Cortex of kidney (tissue), 1 donor: ENCODE measurements around the gene BRF1.

Experiments used
- DNase-seq: peaks from one replicate; lab custom pipeline; 2025; lab: John Stamatoyannopoulos, UW

BRF1 gene

DNA sequence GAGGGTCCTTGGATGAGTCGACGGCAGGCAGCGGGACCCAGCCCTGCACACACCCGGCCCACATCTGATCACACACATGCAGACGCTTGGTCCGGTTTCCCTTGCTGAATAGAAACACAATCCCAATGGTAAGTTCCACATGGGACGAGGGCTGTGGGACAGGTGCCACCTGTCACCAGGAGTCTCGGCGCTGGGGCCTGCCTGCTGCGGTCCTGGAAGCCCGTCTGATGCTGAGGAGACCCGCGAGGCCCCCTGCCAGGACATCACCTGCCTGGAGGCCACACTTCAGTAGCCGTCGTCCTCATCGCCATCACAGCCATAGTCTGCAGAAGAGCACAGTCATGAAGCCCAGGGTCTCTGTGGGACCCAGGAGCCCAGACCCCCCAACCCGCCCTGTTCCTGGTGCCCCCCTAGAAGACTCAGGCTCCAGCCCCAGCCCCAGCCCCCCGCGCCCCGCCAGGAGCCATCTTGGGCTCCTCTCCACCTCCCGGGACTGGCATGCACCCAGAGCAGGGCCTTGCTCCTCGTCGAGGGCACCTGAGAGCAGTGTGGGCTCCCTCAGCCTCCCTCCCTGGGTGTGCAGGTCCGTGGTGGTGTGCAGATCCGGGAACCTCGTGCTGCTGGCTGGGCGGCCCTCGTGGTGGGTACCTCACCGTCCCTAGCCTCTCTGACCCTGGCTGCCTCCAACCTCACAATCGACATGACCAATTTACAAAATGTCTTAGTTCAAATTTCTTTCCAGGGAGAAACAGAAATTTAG is 90.4 kb downstream of the BRF1 start:
- DNase-seq, result no peak

DNA sequence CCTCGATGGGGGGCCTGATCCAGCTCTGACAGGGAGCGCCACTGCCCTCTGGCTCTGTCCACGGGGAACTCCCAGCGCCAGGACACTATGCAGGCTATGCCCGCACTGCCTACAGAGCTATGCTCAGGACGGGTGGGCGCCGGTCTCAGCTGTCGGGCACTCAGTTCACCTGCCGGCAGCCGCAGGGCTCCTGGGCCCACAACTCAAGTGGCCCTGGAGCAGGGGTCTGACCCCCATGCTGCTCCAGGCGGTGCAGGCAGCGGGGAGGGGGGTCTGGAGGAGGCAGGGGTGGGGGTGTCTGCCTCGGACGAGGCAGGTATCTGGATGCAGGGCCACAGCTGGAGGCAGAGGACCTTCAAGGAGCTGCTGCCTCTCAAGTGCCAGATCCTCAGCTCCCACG is 91.2 kb downstream of the BRF1 start:
- no peak for DNase-seq

DNA sequence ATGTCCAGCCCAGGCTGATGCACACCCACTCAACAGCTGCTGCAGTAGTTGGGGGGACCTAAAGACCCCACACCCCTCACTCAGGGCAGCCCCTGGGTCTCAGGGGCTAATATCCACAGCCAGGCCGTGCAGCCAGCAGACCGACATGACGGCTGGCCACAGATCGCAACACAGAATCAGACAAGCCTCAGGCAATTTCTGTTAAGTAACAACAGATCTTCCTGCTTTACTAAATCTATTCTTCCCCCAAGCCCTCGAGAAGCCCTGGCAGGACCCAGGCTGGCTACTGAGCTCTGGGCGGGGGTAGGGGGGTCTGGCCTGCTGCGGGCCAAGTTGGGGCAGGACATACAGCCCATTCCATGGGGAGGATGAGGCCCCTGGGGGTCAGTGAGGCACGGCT is 91.7 kb downstream of the BRF1 start:
- no peak for DNase-seq

DNA sequence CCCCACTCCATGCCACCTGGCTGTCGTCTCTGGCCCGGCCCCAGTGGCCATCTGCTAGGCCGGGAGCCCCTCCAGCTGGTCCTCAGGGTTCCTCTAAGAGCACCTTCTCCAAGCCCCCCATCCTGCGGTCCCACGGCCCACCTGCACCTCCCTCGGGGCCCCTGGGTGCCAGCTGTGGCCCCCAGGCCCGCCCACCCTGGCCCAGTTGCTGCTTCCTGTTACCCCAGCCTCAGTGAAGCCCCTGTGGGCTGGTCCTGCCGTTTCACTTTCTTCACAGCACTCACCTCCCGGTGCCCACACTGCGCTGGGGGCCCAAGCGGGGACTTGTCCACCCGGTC is 92.1 kb downstream of the BRF1 start:
- DNase-seq, result no peak

DNA sequence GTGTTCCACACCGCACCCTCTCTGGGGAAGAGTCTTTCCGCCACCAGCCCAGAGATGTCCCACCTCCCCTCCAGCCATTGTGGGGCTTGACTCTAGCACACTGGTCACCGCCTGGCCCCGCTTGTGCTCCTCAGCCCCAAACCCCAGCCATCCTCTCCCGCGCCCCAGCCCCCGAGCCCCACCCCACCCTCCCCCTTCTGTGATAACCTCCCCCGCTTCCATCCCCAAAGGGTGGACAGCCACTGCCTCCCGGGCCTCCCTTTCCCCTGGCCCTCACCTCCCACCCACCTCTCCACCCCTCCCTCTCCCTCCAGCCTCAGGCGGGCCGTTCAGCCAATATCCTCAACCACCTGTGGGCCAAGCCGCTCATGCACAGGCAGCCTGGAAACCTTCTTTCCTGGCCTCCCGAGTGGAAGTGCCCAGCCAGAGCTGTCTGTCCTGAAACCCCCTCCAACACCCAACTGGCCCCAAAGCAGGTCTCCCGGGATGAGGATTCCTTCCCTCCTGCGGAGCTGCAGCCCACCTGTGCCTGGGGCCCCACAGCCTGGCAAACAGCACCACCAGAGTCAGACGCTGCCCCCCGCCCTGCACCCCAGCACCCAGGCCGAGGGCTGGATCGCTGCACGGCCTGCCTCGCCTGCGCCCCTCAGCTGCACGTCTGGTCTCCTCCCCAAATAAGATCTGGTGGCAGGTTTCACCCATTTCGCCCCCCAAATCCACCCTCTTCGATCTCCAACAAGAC is 92.6 kb downstream of the BRF1 start:
- no peak for DNase-seq

DNA sequence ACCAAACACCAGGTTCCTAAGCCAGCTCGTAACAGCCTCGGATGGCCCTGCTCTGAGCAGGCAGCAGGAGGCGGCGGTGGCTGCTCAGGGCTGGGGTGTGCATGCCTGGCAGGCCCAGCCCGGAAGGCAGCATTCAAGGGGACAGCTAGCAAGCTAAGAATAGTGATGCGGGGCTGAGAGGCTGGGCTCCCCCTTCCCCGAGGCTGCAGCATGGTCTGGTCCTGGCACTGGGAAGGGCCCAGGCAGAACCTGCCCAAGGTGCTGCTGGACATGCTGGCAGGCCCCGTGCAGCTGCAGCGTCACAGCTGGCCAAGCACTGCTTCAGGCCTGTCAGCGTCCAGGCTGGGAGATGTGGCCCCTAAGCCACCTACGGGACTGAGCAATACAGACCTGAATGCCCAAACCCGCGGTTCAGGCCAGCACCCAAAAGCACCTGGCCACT is 93.3 kb downstream of the BRF1 start:
- DNase-seq, result no peak

DNA sequence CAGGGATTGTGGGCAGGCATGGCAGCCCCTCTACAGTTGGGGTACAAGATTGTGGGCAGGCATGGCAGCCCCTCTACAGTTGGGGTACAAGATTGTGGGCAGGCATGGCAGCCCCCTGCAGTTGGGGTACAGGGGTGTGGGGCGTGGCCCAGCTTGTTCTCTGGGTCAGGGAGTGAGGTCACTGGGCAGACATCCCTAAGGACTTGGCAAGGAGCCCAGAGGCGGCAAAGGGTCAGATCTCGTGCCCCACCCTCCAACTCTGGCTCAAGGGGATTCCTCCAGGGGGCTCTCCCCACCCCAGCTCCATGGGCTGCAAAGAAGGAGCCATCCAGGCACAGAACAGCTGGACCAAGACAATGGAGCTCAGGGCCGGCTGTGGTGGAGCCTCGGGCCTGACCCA is 93.9 kb downstream of the BRF1 start:
- DNase-seq, result no peak

DNA sequence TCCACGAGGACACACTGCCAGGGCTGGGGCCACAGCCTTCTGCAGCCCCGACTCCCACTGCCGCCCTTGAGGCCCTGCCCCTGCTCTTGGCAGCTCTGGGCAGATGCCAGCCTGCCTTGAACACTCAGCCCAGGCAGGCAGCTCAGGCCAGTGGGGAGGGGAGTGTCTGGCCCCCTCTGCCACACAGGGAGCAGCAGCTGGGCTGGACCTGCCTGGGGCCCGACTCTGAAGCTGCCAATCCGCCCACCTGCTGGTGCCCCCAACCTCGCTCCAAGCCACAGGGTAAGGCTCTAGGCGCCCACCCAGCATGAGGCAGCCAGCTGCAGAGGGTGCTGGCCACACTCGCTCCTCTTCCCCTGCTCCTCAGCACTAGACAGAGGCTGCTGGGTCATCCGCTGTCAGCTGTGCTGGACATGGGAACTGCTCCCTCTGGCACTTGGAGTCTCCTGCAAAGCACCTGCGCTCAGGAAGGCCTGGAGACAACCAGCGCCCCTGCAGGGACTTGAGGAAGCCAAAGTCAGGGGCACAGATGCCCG is 95.1 kb downstream of the BRF1 start:
- DNase-seq, result no peak

DNA sequence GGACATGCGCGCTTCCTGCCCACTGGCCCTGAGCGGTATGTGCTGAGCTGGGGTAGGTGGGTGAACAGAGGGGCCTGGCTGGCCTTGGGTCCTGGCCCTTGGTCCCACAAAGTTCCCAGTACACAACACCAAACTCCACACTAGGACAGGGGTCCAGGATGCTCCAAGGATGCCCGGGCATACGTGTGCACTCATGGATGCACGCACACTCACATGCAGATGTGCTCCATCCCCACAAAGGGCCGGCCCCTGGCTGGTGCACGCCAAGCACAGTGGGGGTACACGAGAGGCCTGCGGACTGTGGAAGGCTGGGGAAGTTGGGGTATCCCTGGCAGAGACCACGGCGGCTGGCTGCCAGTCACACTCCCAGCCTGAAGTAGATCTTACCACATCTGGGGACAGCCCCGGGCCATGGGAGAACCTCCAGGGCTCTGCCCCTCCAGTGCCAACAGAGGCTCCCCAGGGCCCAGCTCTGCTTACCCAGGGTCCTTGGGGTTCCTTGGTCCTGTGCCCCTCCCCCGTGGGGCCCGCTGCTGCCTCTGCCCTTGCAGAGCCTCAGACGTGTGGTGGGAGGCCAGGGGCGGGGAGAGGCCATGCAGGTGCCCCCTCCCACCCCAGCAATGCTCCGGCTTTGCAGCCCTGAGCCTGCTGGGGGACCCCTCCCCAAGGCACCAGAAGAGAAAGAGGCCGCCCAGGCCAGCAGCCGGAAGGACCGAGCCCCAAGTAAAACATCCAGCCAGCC is 95.7 kb downstream of the BRF1 start:
- DNase-seq, result no peak

DNA sequence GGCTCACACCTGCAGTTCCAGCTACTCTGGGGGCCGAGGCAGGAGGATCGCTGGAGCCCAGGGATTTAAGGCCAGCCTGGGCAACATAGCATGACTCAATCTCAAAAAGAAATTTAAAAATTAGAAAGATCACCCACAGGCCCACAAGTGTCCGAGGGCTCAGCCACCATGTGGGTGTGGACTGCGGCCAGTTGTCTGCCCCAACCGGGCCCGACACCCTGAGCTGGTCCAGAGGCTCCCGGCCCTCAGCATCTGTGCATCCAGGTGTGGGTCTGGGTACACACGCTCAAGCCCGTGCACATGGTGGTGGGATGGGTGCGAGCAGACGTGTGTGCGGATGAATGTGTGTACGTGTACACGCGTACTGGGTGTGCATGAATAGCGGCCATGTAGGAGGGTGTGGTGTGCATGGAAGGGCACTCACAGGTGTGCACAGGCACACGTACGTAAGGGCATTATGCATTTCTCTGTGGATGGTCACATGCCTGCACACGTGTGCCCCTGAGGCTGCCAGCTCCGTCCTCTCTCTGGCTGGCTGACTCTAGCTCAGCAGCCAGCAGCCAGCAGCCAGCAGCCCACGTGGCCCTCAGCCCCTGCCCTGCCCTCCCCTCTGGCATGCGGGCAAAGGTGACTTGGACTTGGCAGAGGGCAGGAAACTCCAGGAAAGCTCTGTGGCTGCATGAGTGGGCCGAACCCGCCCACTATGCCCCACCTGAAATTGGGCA is 96.4 kb downstream of the BRF1 start:
- DNase-seq, result no peak

DNA sequence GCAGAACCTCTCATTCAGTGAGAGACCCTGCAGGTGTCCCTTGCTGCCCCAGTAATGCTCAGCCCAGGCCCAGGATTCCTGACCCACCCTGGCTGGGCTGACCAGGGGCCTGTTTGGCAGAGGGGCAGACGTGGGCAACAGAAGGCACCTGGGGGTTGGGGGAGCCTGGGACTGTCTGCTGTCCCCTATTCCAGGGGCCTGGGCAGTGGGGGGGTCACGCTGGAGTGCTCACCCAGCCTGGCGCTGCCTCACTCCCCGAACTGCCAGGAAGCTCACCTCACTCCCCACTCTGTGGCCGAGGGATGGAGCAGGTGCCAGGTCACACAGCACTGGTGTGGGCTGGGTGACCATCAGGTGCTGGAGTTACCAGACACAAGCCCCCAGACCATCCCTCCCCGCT is 97.1 kb downstream of the BRF1 start:
- DNase-seq, result no peak

DNA sequence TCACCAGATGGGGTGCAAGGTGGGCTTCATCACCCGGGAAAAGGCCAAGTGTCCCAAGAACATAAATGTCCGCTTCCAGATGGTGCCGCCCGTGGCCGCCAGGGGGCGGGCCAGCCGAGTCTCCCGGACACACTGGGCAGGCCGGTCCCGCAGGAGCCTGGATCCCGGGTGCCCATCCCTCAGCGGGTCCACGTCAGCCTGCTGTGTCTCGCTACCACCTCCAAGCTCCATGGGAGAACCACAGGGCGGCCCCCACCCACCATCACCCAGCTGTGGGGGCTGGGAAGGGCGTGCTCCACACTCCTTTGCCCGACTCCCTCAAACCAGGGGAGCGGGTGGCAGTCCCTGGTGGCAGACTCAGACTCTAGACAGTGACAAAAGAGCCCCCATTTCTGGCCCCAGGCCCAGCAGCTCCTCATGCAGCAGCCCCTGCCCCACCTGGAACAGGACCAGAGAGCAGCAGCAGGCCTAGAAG is 97.7 kb downstream of the BRF1 start:
- no peak for DNase-seq

DNA sequence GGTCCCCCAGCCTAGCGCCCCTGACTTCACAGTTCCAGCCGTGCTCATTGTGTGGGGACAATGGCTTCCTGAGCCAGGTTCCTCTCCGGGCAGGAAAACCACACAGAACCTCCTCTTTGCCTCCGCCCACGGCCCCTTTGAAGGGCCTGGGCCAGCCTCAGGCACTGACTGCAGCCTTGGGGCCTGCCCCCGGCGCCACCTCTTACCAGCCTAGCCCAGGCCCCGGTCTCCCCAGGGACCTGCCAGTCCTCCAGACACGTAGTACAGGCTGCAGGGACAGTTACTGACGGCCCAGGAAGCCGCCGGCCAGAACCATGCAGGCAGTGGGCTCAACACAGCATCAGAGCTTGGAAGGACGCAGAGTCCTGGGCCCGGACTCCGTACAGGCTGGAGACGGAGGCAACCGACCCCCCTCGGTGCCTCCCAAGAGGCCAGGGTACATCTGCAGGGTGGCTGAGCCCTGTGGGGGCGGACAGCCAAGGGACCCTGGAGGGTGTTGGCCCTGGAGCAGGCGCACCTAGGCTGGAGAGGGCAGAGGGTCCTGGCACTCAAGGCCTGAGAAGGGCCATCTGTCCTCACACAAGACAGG is 98.8 kb downstream of the BRF1 start:
- DNase-seq, result no peak

DNA sequence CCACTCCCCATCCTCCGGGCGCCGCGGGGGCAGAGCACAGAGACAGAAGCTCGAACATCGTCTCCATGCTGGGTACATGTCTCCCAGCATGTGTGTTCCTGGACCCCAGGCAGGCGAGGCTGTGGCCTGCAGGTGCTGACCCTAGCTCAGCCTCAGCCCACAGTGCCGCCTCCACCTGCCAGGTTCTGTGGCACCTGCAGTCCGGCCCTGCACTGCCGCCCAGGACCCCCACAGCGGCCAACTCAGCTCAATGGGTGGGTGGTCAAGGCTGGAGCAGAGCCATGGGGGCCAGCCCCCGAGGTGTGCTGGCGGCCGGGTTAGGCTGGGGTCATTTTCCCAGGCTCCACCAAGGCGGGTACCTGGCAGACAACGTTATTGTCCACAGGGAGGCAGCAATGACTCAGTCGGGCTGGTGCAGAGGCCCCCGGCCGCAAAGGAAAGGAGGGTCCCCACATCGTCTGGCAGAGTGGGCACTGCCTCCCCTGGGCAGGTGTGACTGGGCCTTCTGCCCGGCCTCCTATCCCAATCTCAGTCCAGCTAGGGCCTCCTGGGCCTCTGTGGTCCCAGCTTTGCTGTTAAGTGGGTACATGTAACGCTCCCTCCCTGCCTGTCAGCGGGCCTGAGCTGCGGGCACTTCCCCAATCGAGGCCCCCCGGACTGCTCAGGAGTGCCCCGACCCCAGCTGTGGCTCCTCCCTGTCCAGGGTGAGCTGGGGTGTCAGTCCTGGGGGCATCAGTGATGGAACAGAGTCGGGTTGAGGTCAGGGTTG is 99.5 kb downstream of the BRF1 start:
- DNase-seq, result no peak

DNA sequence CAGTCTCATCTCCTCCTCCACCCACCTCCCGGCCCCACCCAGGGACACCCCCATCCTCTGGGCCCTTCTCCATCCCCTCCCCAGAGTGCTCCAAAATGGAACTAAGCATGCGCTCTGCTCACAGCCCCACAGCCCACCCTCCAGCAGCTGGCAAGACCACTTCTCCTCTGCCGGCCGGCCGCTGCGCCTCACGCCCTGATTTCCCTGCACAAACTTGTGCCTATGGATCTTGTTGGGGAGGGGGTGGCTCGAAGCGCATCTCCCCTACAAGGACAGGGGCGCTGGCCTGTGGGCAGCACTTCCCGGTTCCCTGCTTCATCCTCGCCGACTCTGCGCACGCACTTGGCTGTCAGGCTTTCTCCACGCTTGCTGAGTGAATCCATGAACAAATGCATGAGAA is 100.2 kb downstream of the BRF1 start:
- DNase-seq, result no peak

DNA sequence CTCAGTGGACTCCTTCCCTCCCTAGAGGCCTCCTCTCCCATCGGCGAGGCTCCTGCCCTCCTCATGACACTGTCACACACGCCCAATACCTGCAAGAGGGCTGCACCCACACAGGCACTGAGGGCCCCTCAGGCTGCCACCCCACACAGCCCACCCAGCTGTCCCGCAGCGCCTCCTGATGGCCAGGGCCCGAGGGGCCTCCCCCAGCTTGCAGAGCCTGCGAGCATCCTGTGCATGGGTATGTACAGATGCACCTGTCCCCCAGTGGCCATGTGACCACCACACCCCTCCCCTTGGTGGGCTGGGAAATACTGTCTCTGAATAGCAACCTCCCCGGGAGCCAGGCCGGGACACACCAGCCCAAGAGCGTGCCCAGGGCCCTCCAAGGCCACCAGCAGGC is 100.7 kb downstream of the BRF1 start:
- no peak for DNase-seq

DNA sequence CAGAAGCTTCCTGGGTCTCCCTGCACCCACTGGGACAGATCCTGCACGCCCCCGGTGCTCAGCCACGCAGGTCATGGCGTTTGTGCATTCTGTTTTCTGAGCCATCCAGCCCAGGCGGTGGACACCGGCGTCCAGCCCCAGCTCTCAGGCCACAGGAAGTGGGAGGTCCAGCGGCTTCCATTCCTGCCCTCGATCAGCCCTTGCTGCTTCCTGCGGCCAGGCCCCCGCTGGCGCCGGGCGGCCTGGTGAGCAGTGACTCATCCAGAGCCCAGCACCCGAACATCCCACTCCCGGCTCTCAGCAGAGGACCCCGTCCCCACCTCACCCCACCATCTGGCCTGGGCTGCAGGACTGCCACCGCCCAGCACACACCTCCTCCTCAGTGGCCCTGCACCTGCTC is 101.7 kb downstream of the BRF1 start:
- no peak for DNase-seq

DNA sequence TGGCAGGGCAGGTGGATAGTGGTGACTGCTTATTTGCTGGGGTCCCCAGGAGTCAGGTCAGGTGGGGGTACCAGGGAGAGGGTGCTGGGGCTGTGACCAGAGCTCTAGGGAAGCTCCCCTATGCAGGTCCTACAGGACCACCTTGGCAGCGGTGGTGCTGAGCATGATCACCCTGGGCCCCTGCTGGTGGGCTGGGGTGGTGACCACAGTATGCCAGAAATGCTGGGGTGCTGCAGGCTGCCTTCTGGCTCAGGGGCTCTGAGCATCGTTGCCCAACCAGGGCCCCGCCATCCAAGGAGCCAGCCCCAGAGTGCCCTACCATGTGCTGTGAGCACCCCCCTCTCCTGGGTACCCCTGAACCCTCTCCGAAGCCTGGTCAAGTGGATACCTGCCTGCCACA is 102.2 kb downstream of the BRF1 start:
- no peak for DNase-seq

DNA sequence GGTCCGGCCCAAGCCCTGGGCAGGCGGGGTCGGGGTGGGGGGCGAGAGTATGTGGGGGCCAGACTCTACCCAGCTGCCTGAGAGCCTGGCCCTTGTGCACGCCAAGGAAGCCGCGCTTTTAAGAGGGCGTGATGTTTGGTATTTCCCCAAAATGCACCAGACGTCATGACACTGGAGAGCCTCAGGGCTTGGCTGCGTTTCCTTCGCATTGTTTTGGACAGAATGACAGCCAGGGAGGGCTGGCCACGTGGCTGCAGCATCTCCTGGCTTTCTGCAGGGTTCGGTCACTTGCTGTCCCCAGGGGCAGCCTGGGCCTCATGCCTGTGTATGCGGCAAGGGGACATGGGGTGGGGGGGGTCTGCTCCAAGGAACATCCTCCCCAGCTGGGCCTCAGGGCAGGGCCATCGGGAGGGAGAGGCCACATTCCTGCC is 103.6 kb downstream of the BRF1 start:
- no peak for DNase-seq

DNA sequence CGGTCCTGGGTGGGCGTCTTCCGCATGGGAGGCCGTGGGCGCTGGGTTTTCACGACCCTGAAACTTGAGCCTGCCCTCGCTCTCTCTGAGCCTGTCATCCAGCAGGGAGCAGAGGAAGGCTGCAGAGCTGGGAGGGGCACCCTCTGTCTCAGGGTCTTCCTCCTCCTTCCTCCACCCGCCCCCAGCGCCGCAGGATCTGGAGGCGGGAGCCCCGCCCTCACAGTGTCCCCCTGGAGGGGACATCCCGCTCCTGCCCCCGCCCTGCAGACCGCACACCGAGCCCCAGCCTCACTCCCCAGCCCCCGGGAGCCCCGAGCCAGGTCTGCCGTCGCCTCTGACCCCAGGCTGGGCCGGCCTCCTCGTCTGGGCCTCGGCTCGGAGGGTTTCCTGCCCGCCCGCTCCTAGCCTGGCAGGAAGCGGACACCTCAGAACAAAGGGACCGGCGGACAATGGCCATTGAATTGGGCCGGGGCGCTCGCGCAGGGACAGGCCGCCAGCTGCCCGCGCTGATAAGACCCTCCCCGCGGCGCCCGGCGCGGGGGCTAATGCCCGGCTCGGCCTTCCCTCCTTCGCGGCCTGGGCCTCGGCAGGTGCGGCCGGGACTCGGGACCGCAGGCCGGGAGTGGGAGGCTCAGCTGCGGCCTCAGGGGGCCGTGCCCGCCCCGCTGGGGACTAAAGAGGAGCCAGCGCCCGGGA is 104.4 kb downstream of the BRF1 start:
- DNase-seq, result no peak
